Cerebellar nuclear complex (tissue), 1 donor: Measurements from ENCODE around the gene NEDD9.

Experiments
- DNase-seq, 2 experiments: peaks; one replicate each; lab custom pipeline; 2025; lab: John Stamatoyannopoulos, UW

The NEDD9 gene

GRCh38 chr6:11201015-11201414 lies 31.5 kb downstream of the NEDD9 start:
- DNase-seq = no peak

GRCh38 chr6:11200356-11200755 lies 32.1 kb downstream of the NEDD9 start:
- DNase-seq = no peak

- DNase-seq = no peak
Observed at GRCh38 chr6:11198663-11199603, 33.5 kb downstream of the NEDD9 start.

- DNase-seq = no peak
Observed at GRCh38 chr6:11197850-11198249, 34.6 kb downstream of the NEDD9 start.

GRCh38 chr6:11197175-11197536 lies 35.3 kb downstream of the NEDD9 start:
- DNase-seq = no peak

- peak in 1 of 2 experiments; percentile 72 for DNase-seq
Observed at GRCh38 chr6:11196511-11197174, 35.8 kb downstream of the NEDD9 start.

GRCh38 chr6:11194356-11195218 lies 37.9 kb downstream of the NEDD9 start:
- DNase-seq = no peak

GRCh38 chr6:11193434-11193833 lies 39.0 kb downstream of the NEDD9 start:
- no peak for DNase-seq

GRCh38 chr6:11192167-11192566 lies 40.3 kb downstream of the NEDD9 start:
- DNase-seq = no peak

GRCh38 chr6:11190625-11191245 lies 41.7 kb downstream of the NEDD9 start:
- no peak for DNase-seq

- DNase-seq = no peak
Observed at GRCh38 chr6:11189865-11190624, 42.4 kb downstream of the NEDD9 start.

- DNase-seq = no peak
Observed at GRCh38 chr6:11188161-11188915, 44.1 kb downstream of the NEDD9 start.

- DNase-seq = no peak
Observed at GRCh38 chr6:11187301-11187700, 45.2 kb downstream of the NEDD9 start.

GRCh38 chr6:11185204-11185842 lies 47.1 kb downstream of the NEDD9 start:
- DNase-seq = no peak

- no peak for DNase-seq
Observed at GRCh38 chr6:11183761-11184362, 48.6 kb downstream of the NEDD9 start.

- DNase-seq = no peak
Observed at GRCh38 chr6:11181478-11182136, 50.9 kb downstream of the NEDD9 start.

- DNase-seq = no peak
Observed at GRCh38 chr6:11179419-11180202, 52.9 kb downstream of the NEDD9 start.

- DNase-seq = no peak
Observed at GRCh38 chr6:11179088-11179418, 53.4 kb downstream of the NEDD9 start.
